ENCODE data around the gene KLF16. TPM values are rescaled to one million over a fixed set of nuclear protein-coding genes. Genes with fewer than 3 reads are reported as not detected.

Gene KLF16
- total RNA-seq, 1 experiment from 2014 or later: 64.0 TPM

DNA sequence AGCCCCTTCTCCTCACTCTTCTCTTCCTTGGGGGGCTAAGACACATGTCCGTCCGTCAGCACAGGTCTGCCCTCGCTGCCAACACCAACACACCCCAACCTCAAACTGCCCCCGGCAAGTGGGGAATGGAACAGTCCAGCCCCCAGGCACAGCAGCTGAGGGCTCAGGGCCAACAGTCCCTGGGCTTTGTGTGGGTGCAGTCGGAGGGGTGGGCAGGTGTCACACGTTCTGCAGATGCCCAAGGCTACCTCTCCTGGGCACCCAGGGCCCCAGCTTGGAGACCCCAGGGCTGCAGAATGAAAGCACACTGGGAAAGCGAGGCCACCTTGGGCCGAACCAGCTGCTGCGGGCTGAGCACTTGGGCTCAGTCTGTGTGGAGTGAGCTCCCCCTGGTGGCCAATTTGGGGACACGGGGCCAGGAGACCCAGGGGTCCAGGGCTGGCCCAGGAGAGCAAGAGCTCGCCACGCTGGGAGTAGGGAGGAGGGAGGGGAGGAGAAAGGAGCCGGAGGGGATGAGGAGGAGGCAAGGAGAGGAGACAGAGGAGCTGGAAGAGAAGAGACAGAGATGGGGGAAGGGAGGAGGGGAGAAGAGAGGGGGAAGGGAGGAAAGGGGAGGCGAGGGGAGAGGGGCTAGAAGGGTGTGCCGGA, 37.3 kb downstream of the KLF16 start:
- Mint-ChIP-seq H3K9me3 (no peaks in the 10 kb centered on the region), H3K4me3 (no peak overlapping the region), H3K27ac (peak overlapping the region; percentile 92), H3K4me1 (peaks cover 6% of the 10 kb centered on the region; the same call in 1 of the 2 replicates), H3K36me3 (peaks cover 8% of the 10 kb centered on the region), H3K27me3 (ENCODE audit: low read depth) (no peaks in the 10 kb centered on the region)
- peak; percentile 93 for DNase-seq (ENCODE audit: low spot score)
- ChIA-PET POLR2A (interaction anchor here (0.6 to 1.3 kb wide), 5 partner anchors 12 to 1211 kb away, joined by 3 to 8 read pairs (median 3); partner anchors contain the start of gene AP3D1), CTCF (interaction anchor here (0.5 to 4.9 kb wide), 79 partner anchors 9 to 1303 kb away, joined by 3 to 216 read pairs (median 5); partner anchors contain the start of genes ADAT3, ATP8B3, MBD3 and REEP6)
- TF ChIP-seq, protein P1, sequence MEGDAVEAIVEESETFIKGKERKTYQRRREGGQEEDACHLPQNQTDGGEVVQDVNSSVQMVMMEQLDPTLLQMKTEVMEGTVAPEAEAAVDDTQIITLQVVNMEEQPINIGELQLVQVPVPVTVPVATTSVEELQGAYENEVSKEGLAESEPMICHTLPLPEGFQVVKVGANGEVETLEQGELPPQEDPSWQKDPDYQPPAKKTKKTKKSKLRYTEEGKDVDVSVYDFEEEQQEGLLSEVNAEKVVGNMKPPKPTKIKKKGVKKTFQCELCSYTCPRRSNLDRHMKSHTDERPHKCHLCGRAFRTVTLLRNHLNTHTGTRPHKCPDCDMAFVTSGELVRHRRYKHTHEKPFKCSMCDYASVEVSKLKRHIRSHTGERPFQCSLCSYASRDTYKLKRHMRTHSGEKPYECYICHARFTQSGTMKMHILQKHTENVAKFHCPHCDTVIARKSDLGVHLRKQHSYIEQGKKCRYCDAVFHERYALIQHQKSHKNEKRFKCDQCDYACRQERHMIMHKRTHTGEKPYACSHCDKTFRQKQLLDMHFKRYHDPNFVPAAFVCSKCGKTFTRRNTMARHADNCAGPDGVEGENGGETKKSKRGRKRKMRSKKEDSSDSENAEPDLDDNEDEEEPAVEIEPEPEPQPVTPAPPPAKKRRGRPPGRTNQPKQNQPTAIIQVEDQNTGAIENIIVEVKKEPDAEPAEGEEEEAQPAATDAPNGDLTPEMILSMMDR (IDR thresholded peaks at IDR 0.05): peak; percentile 85
- TF ChIP-seq FOXP1 (CRISPR knock-in tag; IDR thresholded peaks at IDR 0.05; ENCODE audit: borderline replicate concordance) (0 out of 2 replicates have a peak, but pooled peaks have one; percentile 57), CDX4 (CRISPR knock-in tag; IDR thresholded peaks at IDR 0.05; ENCODE audit: borderline replicate concordance) (no peak), IRF2 (CRISPR knock-in tag; IDR thresholded peaks at IDR 0.05; ENCODE audit: borderline replicate concordance, low read depth) (no peak), ZNF423 (CRISPR knock-in tag; IDR thresholded peaks at IDR 0.05) (0 out of 2 replicates have a peak, but pooled peaks have one; percentile 49), NFYB (CRISPR knock-in tag; conservative IDR thresholded peaks at IDR 0.05; ENCODE audit: low read depth) (no peak), ZNF263 (CRISPR knock-in tag; IDR thresholded peaks at IDR 0.05; ENCODE audit: low read depth) (peak; percentile 94; the same call in 1 of the 2 replicates), ZNF121 (CRISPR knock-in tag; IDR thresholded peaks at IDR 0.05) (peak; percentile 91), MYBL2 (CRISPR knock-in tag; IDR thresholded peaks at IDR 0.05) (peak; percentile 43; the same call in 1 of the 2 replicates), JUN (CRISPR knock-in tag; IDR thresholded peaks at IDR 0.05) (no peak)
- TF ChIP-seq, protein P2, sequence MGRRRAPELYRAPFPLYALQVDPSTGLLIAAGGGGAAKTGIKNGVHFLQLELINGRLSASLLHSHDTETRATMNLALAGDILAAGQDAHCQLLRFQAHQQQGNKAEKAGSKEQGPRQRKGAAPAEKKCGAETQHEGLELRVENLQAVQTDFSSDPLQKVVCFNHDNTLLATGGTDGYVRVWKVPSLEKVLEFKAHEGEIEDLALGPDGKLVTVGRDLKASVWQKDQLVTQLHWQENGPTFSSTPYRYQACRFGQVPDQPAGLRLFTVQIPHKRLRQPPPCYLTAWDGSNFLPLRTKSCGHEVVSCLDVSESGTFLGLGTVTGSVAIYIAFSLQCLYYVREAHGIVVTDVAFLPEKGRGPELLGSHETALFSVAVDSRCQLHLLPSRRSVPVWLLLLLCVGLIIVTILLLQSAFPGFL (CRISPR knock-in tag; IDR thresholded peaks at IDR 0.05; ENCODE audit: borderline replicate concordance): no peak
- TF ChIP-seq, protein P3, sequence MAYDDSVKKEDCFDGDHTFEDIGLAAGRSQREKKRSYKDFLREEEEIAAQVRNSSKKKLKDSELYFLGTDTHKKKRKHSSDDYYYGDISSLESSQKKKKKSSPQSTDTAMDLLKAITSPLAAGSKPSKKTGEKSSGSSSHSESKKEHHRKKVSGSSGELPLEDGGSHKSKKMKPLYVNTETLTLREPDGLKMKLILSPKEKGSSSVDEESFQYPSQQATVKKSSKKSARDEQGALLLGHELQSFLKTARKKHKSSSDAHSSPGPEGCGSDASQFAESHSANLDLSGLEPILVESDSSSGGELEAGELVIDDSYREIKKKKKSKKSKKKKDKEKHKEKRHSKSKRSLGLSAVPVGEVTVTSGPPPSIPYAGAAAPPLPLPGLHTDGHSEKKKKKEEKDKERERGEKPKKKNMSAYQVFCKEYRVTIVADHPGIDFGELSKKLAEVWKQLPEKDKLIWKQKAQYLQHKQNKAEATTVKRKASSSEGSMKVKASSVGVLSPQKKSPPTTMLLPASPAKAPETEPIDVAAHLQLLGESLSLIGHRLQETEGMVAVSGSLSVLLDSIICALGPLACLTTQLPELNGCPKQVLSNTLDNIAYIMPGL (CRISPR knock-in tag; IDR thresholded peaks at IDR 0.05): 0 out of 2 replicates have a peak, but pooled peaks have one; percentile 16
- peak; percentile 81 for ATAC-seq

GRCh38 chr19:1824252-1824622, 39.1 kb downstream of the KLF16 start:
- ChIA-PET CTCF (interaction anchor here (1.0 to 3.7 kb wide), 5 partner anchors 10 to 258 kb away, joined by 3 to 13 read pairs (median 3); no protein-coding TSS in a partner anchor), POLR2A (no interaction called here)
- H3K9me3 Mint-ChIP-seq: no peaks in the 10 kb centered on the region
- H3K36me3 Mint-ChIP-seq: peaks cover 12% of the 10 kb centered on the region
- peaks cover 6% of the 10 kb centered on the region; the same call in 1 of the 2 replicates for H3K4me1 Mint-ChIP-seq
- H3K27me3 Mint-ChIP-seq (ENCODE audit: low read depth): no peaks in the 10 kb centered on the region
- no peak for ATAC-seq
- DNase-seq (ENCODE audit: low spot score): no peak
- peak overlapping the region; percentile 91 for H3K27ac Mint-ChIP-seq
- no peak overlapping the region for H3K4me3 Mint-ChIP-seq
- no peak for TF ChIP-seq CBFB (CRISPR knock-in tag; IDR thresholded peaks at IDR 0.05; ENCODE audit: low read depth)
- TF ChIP-seq, protein P1 (IDR thresholded peaks at IDR 0.05): no peak
- TF ChIP-seq ATF1 (CRISPR knock-in tag; IDR thresholded peaks at IDR 0.05): no peak
- no peak for TF ChIP-seq SMAD4 (CRISPR knock-in tag; IDR thresholded peaks at IDR 0.05)
- TF ChIP-seq IRF2 (CRISPR knock-in tag; IDR thresholded peaks at IDR 0.05; ENCODE audit: borderline replicate concordance, low read depth): no peak
- TF ChIP-seq, protein P4, sequence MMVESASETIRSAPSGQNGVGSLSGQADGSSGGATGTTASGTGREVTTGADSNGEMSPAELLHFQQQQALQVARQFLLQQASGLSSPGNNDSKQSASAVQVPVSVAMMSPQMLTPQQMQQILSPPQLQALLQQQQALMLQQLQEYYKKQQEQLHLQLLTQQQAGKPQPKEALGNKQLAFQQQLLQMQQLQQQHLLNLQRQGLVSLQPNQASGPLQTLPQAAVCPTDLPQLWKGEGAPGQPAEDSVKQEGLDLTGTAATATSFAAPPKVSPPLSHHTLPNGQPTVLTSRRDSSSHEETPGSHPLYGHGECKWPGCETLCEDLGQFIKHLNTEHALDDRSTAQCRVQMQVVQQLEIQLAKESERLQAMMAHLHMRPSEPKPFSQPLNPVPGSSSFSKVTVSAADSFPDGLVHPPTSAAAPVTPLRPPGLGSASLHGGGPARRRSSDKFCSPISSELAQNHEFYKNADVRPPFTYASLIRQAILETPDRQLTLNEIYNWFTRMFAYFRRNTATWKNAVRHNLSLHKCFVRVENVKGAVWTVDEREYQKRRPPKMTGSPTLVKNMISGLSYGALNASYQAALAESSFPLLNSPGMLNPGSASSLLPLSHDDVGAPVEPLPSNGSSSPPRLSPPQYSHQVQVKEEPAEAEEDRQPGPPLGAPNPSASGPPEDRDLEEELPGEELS (CRISPR knock-in tag; IDR thresholded peaks at IDR 0.05): no peak
- TF ChIP-seq, protein P5, sequence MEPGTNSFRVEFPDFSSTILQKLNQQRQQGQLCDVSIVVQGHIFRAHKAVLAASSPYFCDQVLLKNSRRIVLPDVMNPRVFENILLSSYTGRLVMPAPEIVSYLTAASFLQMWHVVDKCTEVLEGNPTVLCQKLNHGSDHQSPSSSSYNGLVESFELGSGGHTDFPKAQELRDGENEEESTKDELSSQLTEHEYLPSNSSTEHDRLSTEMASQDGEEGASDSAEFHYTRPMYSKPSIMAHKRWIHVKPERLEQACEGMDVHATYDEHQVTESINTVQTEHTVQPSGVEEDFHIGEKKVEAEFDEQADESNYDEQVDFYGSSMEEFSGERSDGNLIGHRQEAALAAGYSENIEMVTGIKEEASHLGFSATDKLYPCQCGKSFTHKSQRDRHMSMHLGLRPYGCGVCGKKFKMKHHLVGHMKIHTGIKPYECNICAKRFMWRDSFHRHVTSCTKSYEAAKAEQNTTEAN (CRISPR knock-in tag; IDR thresholded peaks at IDR 0.05): no peak
- TF ChIP-seq, protein P2 (CRISPR knock-in tag; IDR thresholded peaks at IDR 0.05; ENCODE audit: borderline replicate concordance): no peak

Data from WTC11 (cell line).